Endodermal cell (in vitro differentiated cells): Measurements from ENCODE around the gene C5orf34. TPM values are rescaled to one million over a fixed set of nuclear protein-coding genes. Genes with fewer than 3 reads are reported as not detected.

Experiments
- DNase-seq: peaks from one replicate; pipeline ENCODE4 v3.0.0-alpha.2; 2017
- H3K27ac ChIP-seq: 2 replicates; pipeline ENCODE4 v1.5.1; 2013; ENCODE audit warnings: mild to moderate bottlenecking, low read depth, low read length, moderate library complexity
- H3K27me3 ChIP-seq: 2 replicates; pipeline ENCODE4 v1.6.1; 2013; ENCODE audit warnings: mild to moderate bottlenecking, low read length, moderate library complexity; ENCODE audit not compliant: insufficient read depth, control insufficient read depth, poor library complexity, severe bottlenecking
- H3K36me3 ChIP-seq: 2 replicates; pipeline ENCODE4 v1.7.0; 2013; ENCODE audit warnings: mild to moderate bottlenecking, low read length, moderate library complexity; ENCODE audit not compliant: control insufficient read depth, insufficient read depth
- H3K4me1 ChIP-seq: one replicate; pipeline ENCODE4 v1.7.0; 2013; ENCODE audit warnings: low read length; ENCODE audit not compliant: control insufficient read depth, insufficient read depth
- H3K4me3 ChIP-seq: 2 replicates; pipeline ENCODE4 v1.5.1; 2013; ENCODE audit warnings: mild to moderate bottlenecking, low read length, moderate library complexity
- H3K9ac ChIP-seq: 2 replicates; pipeline ENCODE4 v1.6.1; 2013; ENCODE audit warnings: mild to moderate bottlenecking, low read length, moderate library complexity; ENCODE audit not compliant: poor library complexity, severe bottlenecking; ENCODE audit errors: extremely low read depth
- H3K9me3 ChIP-seq: 2 replicates; pipeline ENCODE4 v1.6.1; 2013; ENCODE audit warnings: mild to moderate bottlenecking, low read length, moderate library complexity; ENCODE audit not compliant: control insufficient read depth
- H3K27ac Mint-ChIP-seq: 2 replicates; pipeline ENCODE4 v1.8.0; 2020; ENCODE audit warnings: mixed read lengths
- H3K27me3 Mint-ChIP-seq: 2 replicates; pipeline ENCODE4 v1.8.0; 2021; ENCODE audit warnings: mild to moderate bottlenecking, mixed read lengths; ENCODE audit not compliant: insufficient read depth
- H3K36me3 Mint-ChIP-seq: 2 replicates; pipeline ENCODE4 v1.8.0; 2020; ENCODE audit warnings: low read depth, mixed read lengths
- H3K4me1 Mint-ChIP-seq: 2 replicates; pipeline ENCODE4 v1.8.0; 2020; ENCODE audit warnings: mixed read lengths
- H3K4me3 Mint-ChIP-seq: 2 replicates; pipeline ENCODE4 v1.8.0; 2020; ENCODE audit warnings: mild to moderate bottlenecking, moderate library complexity, mixed read lengths
- H3K9me3 Mint-ChIP-seq: 2 replicates; pipeline ENCODE4 v1.8.0; 2020; ENCODE audit warnings: mild to moderate bottlenecking, mixed read lengths
- WGBS, 2 experiments: methylation state at CpG; one replicate each; pipeline versions ENCODE4 v1.1.5 to v1.1.7; 2013; ENCODE audit warnings: missing lambda C conversion rate in 2 of 2, mixed read lengths in 1 of 2; ENCODE audit not compliant: insufficient coverage in 1 of 2, insufficient read length in 1 of 2; 5-methylcytosine and 5-hydroxymethylcytosine counted together
- total RNA-seq, 2 donors: library from RNA; stranded (reverse); fragmentation: NEBNext Ultra II Directional in 1 of 2; extraction: Animal tissue kit (Norgen Biotek cat#: 25700) in 1 of 2; gene quantifications; 2 replicates in 1 of 2; 3 replicates in 1 of 2; pipeline ENCODE4 v1.2.1, GENCODE V29; 2021
- TF ChIP-seq, protein P1 (sequence below): fragments of 200-600 bp; sonication (generic); conservative IDR thresholded peaks from 2 replicates; pipeline ENCODE4 v1.5.0; 2021; ENCODE audit warnings: antibody characterized with exemption, mild to moderate bottlenecking

C5orf34 gene
- total RNA-seq, 2 donors from 2014 or later: 7.4 to 13.0 TPM

GRCh38 chr5:43533646-43534045 lies 18.7 kb upstream of the C5orf34 start:
- Histone ChIP-seq H3K4me3 (no peak overlapping the region), H3K27ac (no peak overlapping the region), H3K9me3 (no peaks in the 10 kb centered on the region), H3K36me3 (peaks cover 99% of the 10 kb centered on the region), H3K9ac (no peak overlapping the region), H3K4me1 (no peaks in the 10 kb centered on the region), H3K27me3 (no peaks in the 10 kb centered on the region)
- Mint-ChIP-seq H3K27ac (no peak overlapping the region), H3K4me1 (no peaks in the 10 kb centered on the region), H3K36me3 (peaks cover 64% of the 10 kb centered on the region), H3K27me3 (no peaks in the 10 kb centered on the region), H3K4me3 (no peak overlapping the region), H3K9me3 (no peaks in the 10 kb centered on the region)
- DNase-seq: no peak
- TF ChIP-seq, protein P1, sequence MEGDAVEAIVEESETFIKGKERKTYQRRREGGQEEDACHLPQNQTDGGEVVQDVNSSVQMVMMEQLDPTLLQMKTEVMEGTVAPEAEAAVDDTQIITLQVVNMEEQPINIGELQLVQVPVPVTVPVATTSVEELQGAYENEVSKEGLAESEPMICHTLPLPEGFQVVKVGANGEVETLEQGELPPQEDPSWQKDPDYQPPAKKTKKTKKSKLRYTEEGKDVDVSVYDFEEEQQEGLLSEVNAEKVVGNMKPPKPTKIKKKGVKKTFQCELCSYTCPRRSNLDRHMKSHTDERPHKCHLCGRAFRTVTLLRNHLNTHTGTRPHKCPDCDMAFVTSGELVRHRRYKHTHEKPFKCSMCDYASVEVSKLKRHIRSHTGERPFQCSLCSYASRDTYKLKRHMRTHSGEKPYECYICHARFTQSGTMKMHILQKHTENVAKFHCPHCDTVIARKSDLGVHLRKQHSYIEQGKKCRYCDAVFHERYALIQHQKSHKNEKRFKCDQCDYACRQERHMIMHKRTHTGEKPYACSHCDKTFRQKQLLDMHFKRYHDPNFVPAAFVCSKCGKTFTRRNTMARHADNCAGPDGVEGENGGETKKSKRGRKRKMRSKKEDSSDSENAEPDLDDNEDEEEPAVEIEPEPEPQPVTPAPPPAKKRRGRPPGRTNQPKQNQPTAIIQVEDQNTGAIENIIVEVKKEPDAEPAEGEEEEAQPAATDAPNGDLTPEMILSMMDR: no peak
- WGBS, 2 experiments: 81 to 95% methylated on average over 2 of the region's 2 CpGs

DNA sequence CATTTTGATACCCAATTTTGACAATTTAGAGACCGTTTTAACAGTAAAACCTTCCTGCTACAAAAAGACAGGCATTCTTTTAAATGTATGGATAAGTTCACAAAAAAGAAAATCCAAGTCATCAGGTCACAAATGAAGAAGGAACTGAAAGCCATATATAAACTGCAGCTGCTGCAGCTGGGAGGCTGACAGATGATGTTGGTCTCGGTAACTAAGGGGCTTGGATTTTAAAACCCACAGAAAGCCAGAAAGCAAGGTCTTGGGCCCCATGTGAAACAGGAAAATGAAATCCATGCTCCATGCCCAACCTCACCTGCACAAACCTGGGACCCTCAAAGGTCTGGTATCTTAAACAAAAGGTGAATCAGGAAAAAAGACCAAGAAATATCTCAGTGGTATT lies 15.7 kb upstream of the C5orf34 start:
- H3K27ac Mint-ChIP-seq: no peak overlapping the region
- H3K4me3 ChIP-seq: no peak overlapping the region
- TF ChIP-seq, protein P1: no peak
- no peak overlapping the region for H3K9ac ChIP-seq
- no peaks in the 10 kb centered on the region for H3K9me3 ChIP-seq
- no peak for DNase-seq
- H3K36me3 ChIP-seq: peaks cover 89% of the 10 kb centered on the region
- H3K4me1 Mint-ChIP-seq: no peaks in the 10 kb centered on the region
- H3K4me3 Mint-ChIP-seq: no peak overlapping the region
- no peaks in the 10 kb centered on the region for H3K27me3 ChIP-seq
- no peaks in the 10 kb centered on the region for H3K4me1 ChIP-seq
- 93 to 100% methylated on average over 1 to 2 of the region's 2 CpGs for WGBS, 2 experiments
- no peak overlapping the region for H3K27ac ChIP-seq
- H3K36me3 Mint-ChIP-seq: peaks cover 63% of the 10 kb centered on the region
- H3K27me3 Mint-ChIP-seq: no peaks in the 10 kb centered on the region
- no peaks in the 10 kb centered on the region for H3K9me3 Mint-ChIP-seq

DNA sequence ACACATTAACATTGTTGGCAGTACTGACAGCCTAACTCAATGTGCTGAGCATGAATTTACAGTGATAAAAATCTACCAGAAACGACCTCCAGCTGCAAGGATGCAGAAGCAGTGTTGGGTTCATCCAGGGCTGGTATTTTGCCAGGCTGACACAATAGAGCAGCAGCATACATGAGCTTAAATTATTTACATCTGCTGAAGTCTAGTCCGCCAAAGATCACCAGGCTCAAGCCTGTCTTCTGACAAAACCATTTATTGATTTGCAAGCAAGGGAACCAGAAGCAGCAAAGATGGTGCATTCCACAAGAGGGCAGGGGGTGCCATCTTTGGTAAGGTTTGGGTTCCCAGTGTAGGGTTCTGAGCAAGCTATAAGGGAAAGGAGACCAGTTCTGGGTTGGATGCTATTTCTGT lies 8.7 kb upstream of the C5orf34 start:
- Mint-ChIP-seq H3K4me1 (peaks cover 5% of the 10 kb centered on the region), H3K36me3 (peaks cover 47% of the 10 kb centered on the region), H3K27ac (peak overlapping the region; percentile 36), H3K4me3 (no peak overlapping the region), H3K27me3 (no peaks in the 10 kb centered on the region), H3K9me3 (peaks cover 10% of the 10 kb centered on the region)
- no peak overlapping the region for H3K27ac ChIP-seq
- no peak for DNase-seq
- no peaks in the 10 kb centered on the region for H3K4me1 ChIP-seq
- H3K27me3 ChIP-seq: no peaks in the 10 kb centered on the region
- no peaks in the 10 kb centered on the region for H3K9me3 ChIP-seq
- 89 to 91% methylated on average over 2 of the region's 2 CpGs for WGBS, 2 experiments
- no peak overlapping the region for H3K9ac ChIP-seq
- TF ChIP-seq, protein P1: no peak
- no peak overlapping the region for H3K4me3 ChIP-seq
- peaks cover 40% of the 10 kb centered on the region for H3K36me3 ChIP-seq
